ENCODE measurements around the gene NF2.

Gene NF2

DNA sequence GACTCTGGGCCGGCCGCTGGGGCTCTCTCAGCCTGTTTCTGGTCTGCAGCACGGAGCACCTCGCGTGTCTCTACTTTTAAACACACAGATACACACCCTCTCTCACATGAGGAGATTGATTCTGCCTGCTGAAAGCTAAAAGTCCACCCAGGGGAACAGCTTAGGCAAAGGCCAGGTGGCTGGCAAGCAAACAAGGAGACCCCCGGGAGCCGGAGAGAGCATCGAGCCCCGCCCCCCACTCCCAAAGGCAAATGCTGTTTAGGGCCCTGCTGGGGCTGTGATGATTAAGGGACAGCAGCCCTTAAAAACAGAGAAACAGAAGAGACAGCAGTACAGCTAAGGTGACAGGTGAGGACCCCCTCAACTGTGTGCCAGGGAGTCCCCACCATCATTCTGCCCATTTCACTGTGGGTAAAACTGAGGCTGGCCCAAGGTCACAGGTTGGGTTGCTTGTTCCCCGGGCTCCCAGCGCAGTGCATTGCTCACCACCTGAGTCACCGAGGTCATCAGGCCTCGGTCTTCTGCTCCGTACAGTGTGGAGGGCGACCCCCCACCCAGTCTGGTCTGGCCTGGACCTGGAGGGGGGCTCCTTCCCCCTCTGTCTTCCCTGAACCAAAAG is 123.2 kb downstream of the NF2 start:
- Mint-ChIP-seq H3K9me3 (no peaks in the 10 kb centered on the region), H3K36me3 (peaks cover 3 to 6% of the 10 kb centered on the region in 2 donors)

GRCh38 chr22:29727131-29727523 is 123.7 kb downstream of the NF2 start:
- no peak overlapping the region for H3K4me3 Mint-ChIP-seq
- ATAC-seq (replicated peaks) = peak; percentile 42 to 45

More for the DNA sequence above, 123.2 kb downstream of the NF2 start:
- H3K27me3 Mint-ChIP-seq = peaks cover 21 to 33% of the 10 kb centered on the region in 2 donors
- H3K4me1 Mint-ChIP-seq = peaks cover 0 to 6% of the 10 kb centered on the region in 2 donors
- H3K27ac Mint-ChIP-seq = no peak overlapping the region
- no peak overlapping the region for H3K4me3 Mint-ChIP-seq
- no peak for DNase-seq
- no peak for ATAC-seq (replicated peaks)

GRCh38 chr22:29729161-29729560 is 125.7 kb downstream of the NF2 start:
- Mint-ChIP-seq H3K27me3 (peaks cover 10 to 17% of the 10 kb centered on the region in 2 donors), H3K27ac (no peak overlapping the region), H3K9me3 (no peaks in the 10 kb centered on the region), H3K4me1 (peaks cover 7 to 19% of the 10 kb centered on the region in 2 donors), H3K36me3 (peaks cover 8 to 12% of the 10 kb centered on the region in 2 donors), H3K4me3 (no peak overlapping the region)
- ATAC-seq (replicated peaks) = no peak
- no peak for DNase-seq

More at GRCh38 chr22:29727131-29727523, 123.7 kb downstream of the NF2 start:
- Mint-ChIP-seq H3K27ac (no peak overlapping the region), H3K4me1 (peaks cover 0 to 6% of the 10 kb centered on the region in 2 donors), H3K27me3 (peaks cover 18 to 28% of the 10 kb centered on the region in 2 donors), H3K9me3 (no peaks in the 10 kb centered on the region), H3K36me3 (peaks cover 6% of the 10 kb centered on the region in 2 donors)
- DNase-seq = no peak

- ATAC-seq (replicated peaks) (no peak), DNase-seq (no peak)
- H3K27me3 Mint-ChIP-seq = peaks cover 3 to 4% of the 10 kb centered on the region in 2 donors
- peaks cover 15 to 27% of the 10 kb centered on the region in 2 donors for H3K4me1 Mint-ChIP-seq
- H3K27ac Mint-ChIP-seq = no peak overlapping the region
- no peak overlapping the region for H3K4me3 Mint-ChIP-seq
- H3K9me3 Mint-ChIP-seq = no peaks in the 10 kb centered on the region
- peaks cover 19 to 25% of the 10 kb centered on the region in 2 donors for H3K36me3 Mint-ChIP-seq
Observed at GRCh38 chr22:29731058-29731850, 127.8 kb downstream of the NF2 start.

GRCh38 chr22:29732883-29733282 is 129.4 kb downstream of the NF2 start:
- ATAC-seq (replicated peaks) = peak in 1 of 2 donors; percentile 3
- Mint-ChIP-seq H3K27ac (no peak overlapping the region), H3K4me1 (peaks cover 15 to 21% of the 10 kb centered on the region in 2 donors)

GRCh38 chr22:29733362-29734201 is 130.1 kb downstream of the NF2 start:
- Mint-ChIP-seq H3K27ac (peak overlapping the region; percentile 97), H3K4me3 (peak overlapping the region; percentile 52 to 71), H3K9me3 (no peaks in the 10 kb centered on the region), H3K36me3 (peaks cover 26 to 42% of the 10 kb centered on the region in 2 donors), H3K4me1 (peaks cover 15 to 21% of the 10 kb centered on the region in 2 donors), H3K27me3 (no peaks in the 10 kb centered on the region)
- peak; percentile 71 for DNase-seq
- peak; percentile 88 for ATAC-seq (replicated peaks)

More at GRCh38 chr22:29732883-29733282, 129.4 kb downstream of the NF2 start:
- Mint-ChIP-seq H3K9me3 (no peaks in the 10 kb centered on the region), H3K36me3 (peaks cover 23 to 35% of the 10 kb centered on the region in 2 donors), H3K27me3 (no peaks in the 10 kb centered on the region), H3K4me3 (no peak overlapping the region)
- no peak for DNase-seq

DNA sequence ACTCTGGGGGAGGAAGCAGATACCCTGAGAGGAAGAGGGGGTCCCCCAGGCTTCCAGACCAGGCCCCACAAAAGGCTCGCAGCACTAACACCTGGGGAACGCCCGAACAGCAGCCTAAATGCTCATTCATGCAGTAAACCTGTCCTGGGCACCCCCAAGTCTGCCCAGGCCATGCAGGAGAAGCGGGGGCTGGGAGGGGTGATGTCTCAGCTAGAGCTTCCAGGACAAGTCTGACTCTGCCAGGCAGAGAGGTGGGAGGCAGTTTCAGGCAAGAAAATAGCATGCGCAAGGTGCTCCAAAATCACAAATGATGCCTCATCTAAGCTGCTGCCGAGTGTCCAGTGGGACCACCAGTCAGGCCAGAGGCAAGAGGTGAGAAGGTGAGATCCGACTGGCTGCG is 131.0 kb downstream of the NF2 start:
- H3K4me1 Mint-ChIP-seq = peaks cover 15 to 21% of the 10 kb centered on the region in 2 donors
- no peak overlapping the region for H3K4me3 Mint-ChIP-seq
- peaks cover 26 to 44% of the 10 kb centered on the region in 2 donors for H3K36me3 Mint-ChIP-seq
- DNase-seq (no peak), ATAC-seq (replicated peaks) (no peak)
- peak overlapping the region; percentile 97 for H3K27ac Mint-ChIP-seq
- H3K9me3 Mint-ChIP-seq = no peaks in the 10 kb centered on the region
- H3K27me3 Mint-ChIP-seq = no peaks in the 10 kb centered on the region

DNA sequence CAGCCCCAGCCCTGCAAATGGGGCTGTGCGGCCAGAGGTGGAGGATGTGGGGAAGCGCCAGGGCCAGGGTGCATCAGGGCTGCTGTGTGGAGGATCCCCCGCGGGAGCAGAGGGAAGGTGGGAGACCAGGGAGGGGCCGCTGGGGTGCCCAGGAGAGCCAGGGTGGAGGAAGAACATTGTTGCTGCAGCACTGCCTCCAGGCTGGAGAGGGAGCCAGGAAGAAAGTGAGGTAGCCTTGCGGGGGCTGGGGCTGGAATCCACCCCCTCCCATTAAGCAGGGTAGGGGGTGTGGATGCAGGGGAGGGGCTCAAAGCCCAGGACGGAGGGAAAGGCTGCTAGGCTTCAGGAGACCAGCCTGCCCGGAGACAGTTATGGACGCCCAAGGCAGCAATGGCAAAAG is 131.4 kb downstream of the NF2 start:
- Mint-ChIP-seq H3K27ac (peak overlapping the region; percentile 60), H3K4me3 (no peak overlapping the region), H3K36me3 (peaks cover 30 to 47% of the 10 kb centered on the region in 2 donors), H3K9me3 (no peaks in the 10 kb centered on the region), H3K27me3 (no peaks in the 10 kb centered on the region), H3K4me1 (peaks cover 15 to 21% of the 10 kb centered on the region in 2 donors)
- no peak for DNase-seq
- ATAC-seq (replicated peaks) = no peak

GRCh38 chr22:29735416-29735815 is 132.0 kb downstream of the NF2 start:
- DNase-seq = no peak
- Mint-ChIP-seq H3K36me3 (peaks cover 29 to 49% of the 10 kb centered on the region in 2 donors), H3K4me3 (no peak overlapping the region), H3K27ac (no peak overlapping the region), H3K27me3 (no peaks in the 10 kb centered on the region), H3K4me1 (peaks cover 15 to 21% of the 10 kb centered on the region in 2 donors), H3K9me3 (no peaks in the 10 kb centered on the region)
- ATAC-seq (replicated peaks) = no peak

DNA sequence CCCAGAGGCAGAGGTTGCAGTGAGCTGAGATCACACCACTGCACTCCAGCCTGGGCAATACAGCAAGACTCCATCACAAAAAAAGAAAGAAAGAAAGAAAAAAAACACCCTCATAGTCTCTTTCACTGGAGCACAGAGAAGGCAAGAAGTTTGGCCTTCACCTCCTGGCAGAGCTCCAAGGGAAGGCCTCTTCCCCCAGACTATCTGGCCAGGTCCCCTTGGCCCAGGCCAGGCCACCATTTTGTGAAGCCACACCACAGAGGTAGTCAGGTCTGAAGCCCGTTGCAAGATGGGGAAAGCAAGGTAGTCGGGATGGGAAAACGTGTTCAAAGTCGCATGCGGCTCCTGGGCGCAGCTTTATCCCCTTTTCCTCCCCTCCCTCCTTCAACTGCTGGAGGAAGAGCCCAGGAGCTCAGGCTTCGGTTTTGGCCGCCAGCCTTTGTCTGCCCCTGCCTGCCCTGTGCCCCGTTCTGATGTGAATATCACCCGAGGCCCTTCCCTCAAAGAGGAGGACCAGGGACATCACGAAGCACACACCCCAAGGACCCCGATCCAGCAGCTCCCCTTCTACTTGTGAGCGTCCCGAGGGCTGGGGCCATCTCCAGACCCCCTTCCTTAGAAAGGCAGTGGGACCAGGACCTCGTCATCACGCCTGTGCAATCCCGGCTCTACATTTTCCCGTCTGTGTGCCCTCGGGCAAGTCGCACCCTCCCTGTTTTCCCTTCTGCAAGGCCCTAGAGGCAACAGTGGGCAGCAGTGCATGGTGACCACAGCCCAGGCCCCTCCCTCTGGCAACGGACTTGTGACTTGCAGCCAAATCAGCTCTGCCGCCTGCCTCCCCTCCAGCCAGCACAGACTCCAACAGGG is 134.1 kb downstream of the NF2 start:
- no peaks in the 10 kb centered on the region for H3K9me3 Mint-ChIP-seq
- H3K36me3 Mint-ChIP-seq = peaks cover 33 to 66% of the 10 kb centered on the region in 2 donors
- H3K4me3 Mint-ChIP-seq = no peak overlapping the region
- H3K4me1 Mint-ChIP-seq = peaks cover 15 to 21% of the 10 kb centered on the region in 2 donors
- DNase-seq (no peak), ATAC-seq (replicated peaks) (no peak)
- H3K27me3 Mint-ChIP-seq = no peaks in the 10 kb centered on the region
- H3K27ac Mint-ChIP-seq = no peak overlapping the region

- Mint-ChIP-seq H3K27me3 (no peaks in the 10 kb centered on the region), H3K36me3 (peaks cover 33 to 66% of the 10 kb centered on the region in 2 donors), H3K9me3 (no peaks in the 10 kb centered on the region), H3K4me3 (no peak overlapping the region), H3K4me1 (peaks cover 15 to 18% of the 10 kb centered on the region in 2 donors), H3K27ac (no peak overlapping the region)
- DNase-seq (no peak), ATAC-seq (replicated peaks) (no peak)
Observed at GRCh38 chr22:29738118-29738815, 134.8 kb downstream of the NF2 start.

GRCh38 chr22:29739346-29739875 is 136.0 kb downstream of the NF2 start:
- peaks cover 6% of the 10 kb centered on the region in 2 donors for H3K4me1 Mint-ChIP-seq
- no peaks in the 10 kb centered on the region for H3K9me3 Mint-ChIP-seq
- no peak overlapping the region for H3K4me3 Mint-ChIP-seq
- ATAC-seq (replicated peaks) (no peak), DNase-seq (no peak)
- H3K27me3 Mint-ChIP-seq = no peaks in the 10 kb centered on the region
- H3K36me3 Mint-ChIP-seq = peaks cover 29 to 59% of the 10 kb centered on the region in 2 donors
- H3K27ac Mint-ChIP-seq = no peak overlapping the region

- Mint-ChIP-seq H3K4me1 (peaks cover 0 to 3% of the 10 kb centered on the region in 2 donors), H3K4me3 (no peak overlapping the region), H3K27me3 (no peaks in the 10 kb centered on the region), H3K27ac (no peak overlapping the region), H3K9me3 (no peaks in the 10 kb centered on the region), H3K36me3 (peaks cover 27 to 60% of the 10 kb centered on the region in 2 donors)
- ATAC-seq (replicated peaks) (no peak), DNase-seq (no peak)
Observed at GRCh38 chr22:29740216-29740615, 136.8 kb downstream of the NF2 start.
